ENCODE data around the gene CEBPB. TPM values are rescaled to one million over a fixed set of nuclear protein-coding genes. Genes with fewer than 3 reads are reported as not detected.

Gene CEBPB
- total RNA-seq, 2 experiments from 2014 or later, result 28.9 to 40.1 TPM

DNA sequence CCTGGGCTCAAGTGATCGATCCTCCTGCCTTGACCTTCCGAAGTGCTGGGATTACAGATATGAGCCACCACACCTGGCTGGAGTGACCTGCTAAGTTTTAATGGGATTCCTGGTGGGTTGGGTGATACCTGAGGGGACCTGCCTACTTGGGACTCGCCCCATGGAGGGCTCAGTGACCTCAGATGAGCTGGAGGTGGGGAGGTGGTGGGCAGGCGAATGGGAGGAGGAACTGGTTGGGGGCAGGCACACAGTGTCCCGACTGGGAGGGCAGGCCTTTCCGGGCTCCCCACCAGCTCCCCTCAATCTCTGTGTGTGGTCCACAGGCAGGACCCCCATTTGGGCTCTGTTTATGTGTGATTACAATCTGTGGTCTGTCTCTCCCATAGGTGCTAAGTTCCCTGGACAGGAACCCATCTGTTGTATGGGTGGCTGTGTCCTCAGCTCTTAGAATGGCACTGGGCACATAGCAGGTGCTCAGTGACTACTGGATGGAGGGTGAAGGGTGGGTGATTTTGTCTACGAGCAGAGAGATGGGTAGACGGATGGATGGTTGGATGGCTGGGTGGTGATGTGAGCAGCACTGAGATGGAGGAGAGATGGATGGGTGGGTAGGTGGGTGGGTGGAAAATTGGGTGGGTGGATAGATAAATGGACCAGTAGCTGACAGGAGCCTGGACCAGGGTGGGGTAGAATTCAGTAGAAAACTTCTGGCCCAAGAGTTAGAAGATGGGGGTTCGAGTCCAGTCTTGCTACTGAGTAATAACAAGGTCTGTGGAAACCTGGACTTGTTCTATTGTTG lies 23.8 kb downstream of the CEBPB start:
- intact Hi-C loops (cut with DNase I, micrococcal nuclease), result no loop called here
- H3K4me1 Mint-ChIP-seq, result peaks cover 7% of the 10 kb centered on the region
- H3K4me3 Mint-ChIP-seq, result no peak overlapping the region
- DNase-seq (no peak), ATAC-seq (no peak)
- H3K27ac Mint-ChIP-seq, result no peak overlapping the region
- H3K27me3 Mint-ChIP-seq, result peaks cover 2% of the 10 kb centered on the region
- no peaks in the 10 kb centered on the region for H3K36me3 Mint-ChIP-seq (ENCODE audit: low read depth)
- ChIA-PET POLR2A (no interaction called here), CTCF (interaction anchor here (0.7 kb wide), 2 partner anchors 45 to 611 kb away, joined by 3 read pairs; no protein-coding TSS in a partner anchor)
- no peaks in the 10 kb centered on the region for H3K9me3 Mint-ChIP-seq (ENCODE audit: low read depth)

DNA sequence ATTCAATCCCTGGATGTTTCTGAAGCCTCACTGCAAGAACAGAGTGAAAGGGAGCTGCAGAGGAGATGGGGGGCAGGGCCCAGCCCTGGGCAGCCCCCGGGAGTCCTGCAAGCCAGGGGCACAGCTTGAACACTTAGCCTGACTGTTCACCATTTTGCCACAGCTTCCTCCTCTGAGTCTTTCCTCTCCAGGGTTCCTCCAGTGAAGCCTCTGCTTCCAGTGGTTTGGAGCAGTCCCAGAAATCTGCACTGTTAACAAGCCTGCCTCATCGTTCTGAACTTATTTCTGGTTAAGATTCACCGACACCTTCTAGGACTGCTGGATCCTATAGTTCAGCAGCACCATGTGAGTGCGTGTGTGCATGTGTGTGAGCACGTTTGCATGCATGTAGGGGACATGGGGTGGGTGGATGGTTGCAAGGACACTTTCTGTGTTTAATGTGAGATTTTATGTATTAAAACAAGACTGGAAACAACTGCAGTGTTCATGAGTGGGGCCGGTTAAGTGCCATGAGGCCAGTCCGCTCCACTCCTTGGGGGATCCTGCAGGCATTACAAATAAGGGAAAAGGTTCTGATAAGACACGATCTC lies 24.6 kb downstream of the CEBPB start:
- Mint-ChIP-seq H3K27ac (no peak overlapping the region), H3K9me3 (ENCODE audit: low read depth) (no peaks in the 10 kb centered on the region), H3K4me3 (no peak overlapping the region), H3K4me1 (peaks cover 7% of the 10 kb centered on the region), H3K27me3 (peaks cover under 1% of the 10 kb centered on the region), H3K36me3 (ENCODE audit: low read depth) (no peaks in the 10 kb centered on the region)
- intact Hi-C loops (cut with DNase I, micrococcal nuclease), result no loop called here
- DNase-seq (no peak), ATAC-seq (no peak)
- CTCF ChIA-PET, result interaction anchor here (0.7 kb wide), 1 partner anchor 46 kb away, joined by 3 read pairs; no protein-coding TSS in a partner anchor
- POLR2A ChIA-PET, result no interaction called here

DNA sequence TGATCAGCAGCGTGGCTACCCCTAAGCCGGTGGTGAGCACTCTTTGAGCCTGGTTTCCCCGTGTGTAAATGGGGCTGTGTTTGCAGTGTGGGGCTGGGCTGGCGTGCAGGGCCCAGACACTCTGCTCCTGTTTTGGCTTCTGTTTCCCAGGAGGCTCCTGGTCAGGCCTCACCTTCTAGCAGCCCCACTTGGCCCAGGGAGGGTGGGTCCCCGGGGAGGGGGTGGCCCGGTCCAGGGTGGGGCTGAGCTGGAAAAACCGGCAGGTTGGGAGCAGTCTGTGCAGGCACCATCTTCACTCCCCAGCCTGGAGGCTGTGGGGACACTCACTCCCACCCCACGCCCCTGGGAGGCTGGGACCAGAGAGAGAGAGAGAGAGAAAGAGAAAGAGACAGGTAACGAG lies 25.3 kb downstream of the CEBPB start:
- CTCF ChIA-PET, result no interaction called here
- DNase-seq (no peak), ATAC-seq (no peak)
- Mint-ChIP-seq H3K36me3 (ENCODE audit: low read depth) (no peaks in the 10 kb centered on the region), H3K4me1 (peaks cover 6% of the 10 kb centered on the region), H3K27me3 (no peaks in the 10 kb centered on the region), H3K4me3 (no peak overlapping the region), H3K9me3 (ENCODE audit: low read depth) (no peaks in the 10 kb centered on the region), H3K27ac (no peak overlapping the region)
- intact Hi-C loops (cut with DNase I, micrococcal nuclease), result no loop called here
- POLR2A ChIA-PET, result no interaction called here

DNA sequence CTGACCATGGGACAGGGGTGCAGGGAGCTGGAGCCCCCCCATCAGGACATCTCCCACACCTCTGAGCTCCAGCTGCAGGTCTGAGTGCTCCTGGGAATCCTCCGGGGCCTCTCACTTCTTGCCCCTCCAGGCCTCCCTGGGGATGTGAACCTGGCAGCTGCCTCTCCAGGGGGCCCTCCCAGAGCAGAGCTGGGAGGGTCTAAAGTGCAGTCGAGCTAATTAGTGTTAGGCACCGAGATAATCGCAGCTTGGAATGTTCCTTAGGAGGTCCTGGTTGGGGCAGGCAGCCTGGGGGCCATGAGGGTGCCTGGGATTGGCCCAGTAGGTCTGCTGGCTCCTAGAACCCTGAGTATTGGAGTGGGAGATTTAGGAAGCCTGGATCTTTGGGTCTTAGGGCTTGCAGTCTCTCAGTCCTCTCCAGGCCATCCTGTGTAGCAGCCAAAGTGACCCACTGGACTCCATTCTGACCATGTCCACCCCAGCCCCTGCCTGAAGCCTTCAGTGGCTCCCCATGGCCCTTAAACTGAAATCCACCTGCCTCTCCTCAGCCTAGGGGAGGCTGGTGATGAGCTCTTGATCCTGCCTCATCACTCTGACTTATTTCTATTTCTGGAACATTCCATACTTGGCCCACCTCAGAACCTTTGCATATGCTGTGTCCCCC lies 26.0 kb downstream of the CEBPB start:
- Mint-ChIP-seq H3K4me3 (no peak overlapping the region), H3K27me3 (no peaks in the 10 kb centered on the region), H3K27ac (no peak overlapping the region), H3K9me3 (ENCODE audit: low read depth) (no peaks in the 10 kb centered on the region), H3K4me1 (peaks cover under 1% of the 10 kb centered on the region), H3K36me3 (ENCODE audit: low read depth) (no peaks in the 10 kb centered on the region)
- POLR2A ChIA-PET, result no interaction called here
- CTCF ChIA-PET, result no interaction called here
- intact Hi-C loops (cut with DNase I, micrococcal nuclease), result no loop called here
- no peak for ATAC-seq
- no peak for DNase-seq

DNA sequence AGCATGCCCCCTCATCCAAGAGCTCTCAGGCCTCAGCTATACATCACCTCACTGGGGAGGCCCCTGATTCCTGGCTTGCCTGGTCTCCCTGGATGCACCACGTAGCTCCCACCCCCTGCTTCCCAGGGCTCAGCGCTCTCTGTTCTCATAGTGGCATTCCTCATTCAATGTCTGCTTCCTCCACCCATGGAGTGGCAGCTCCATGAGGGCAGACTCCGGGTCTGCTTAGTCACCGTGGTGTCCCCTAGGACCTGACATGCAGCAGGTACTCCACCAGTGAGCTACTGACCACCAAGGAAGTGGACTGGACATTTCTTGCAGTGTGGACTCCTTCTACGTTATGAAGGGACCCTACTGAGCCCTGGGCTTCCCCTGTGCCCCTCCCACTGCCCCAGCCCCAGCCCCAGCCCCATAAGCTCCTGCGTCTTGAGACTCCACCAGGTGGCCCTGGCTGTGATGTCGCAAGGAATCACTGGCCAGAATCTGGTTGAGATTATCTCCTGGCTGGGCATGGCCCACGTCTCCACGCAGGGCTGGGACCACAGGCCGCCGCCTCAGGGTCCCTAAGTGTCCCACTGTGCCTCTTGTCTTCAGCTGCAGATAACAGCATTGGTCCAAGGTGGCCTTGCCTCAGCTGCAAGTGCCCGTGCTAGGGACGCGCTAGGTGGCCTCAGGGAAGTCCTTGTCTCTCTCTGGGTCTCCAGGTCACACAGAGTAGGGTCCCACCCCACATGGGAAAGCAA lies 26.7 kb downstream of the CEBPB start:
- Mint-ChIP-seq H3K4me1 (no peaks in the 10 kb centered on the region), H3K27me3 (no peaks in the 10 kb centered on the region), H3K4me3 (no peak overlapping the region), H3K36me3 (ENCODE audit: low read depth) (no peaks in the 10 kb centered on the region), H3K27ac (no peak overlapping the region), H3K9me3 (ENCODE audit: low read depth) (no peaks in the 10 kb centered on the region)
- DNase-seq, result no peak
- POLR2A ChIA-PET, result no interaction called here
- intact Hi-C loops (cut with DNase I, micrococcal nuclease), result no loop called here
- no peak for ATAC-seq
- CTCF ChIA-PET, result no interaction called here

DNA sequence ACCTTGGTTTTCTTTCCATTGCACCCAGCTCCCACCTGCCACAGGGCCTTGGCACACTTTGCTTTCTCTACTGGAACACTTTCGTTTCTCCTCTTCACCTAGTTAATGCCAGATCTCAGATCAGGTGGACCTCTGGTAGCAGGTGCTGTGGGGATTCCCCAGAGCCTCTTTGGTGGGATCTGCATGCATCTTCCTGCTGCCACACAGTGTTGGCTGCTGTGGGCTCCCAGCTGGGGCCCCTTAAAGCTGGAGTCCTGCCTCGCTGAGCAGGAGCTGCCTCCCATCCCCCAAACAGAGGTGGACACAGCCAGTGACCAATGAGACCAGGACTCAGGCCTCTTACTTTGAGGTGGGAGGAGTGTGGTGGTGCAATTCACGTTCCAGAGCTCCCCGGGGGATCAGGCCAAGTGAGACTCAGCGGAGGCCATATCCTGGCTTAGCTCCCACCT lies 28.4 kb downstream of the CEBPB start:
- POLR2A ChIA-PET, result no interaction called here

DNA sequence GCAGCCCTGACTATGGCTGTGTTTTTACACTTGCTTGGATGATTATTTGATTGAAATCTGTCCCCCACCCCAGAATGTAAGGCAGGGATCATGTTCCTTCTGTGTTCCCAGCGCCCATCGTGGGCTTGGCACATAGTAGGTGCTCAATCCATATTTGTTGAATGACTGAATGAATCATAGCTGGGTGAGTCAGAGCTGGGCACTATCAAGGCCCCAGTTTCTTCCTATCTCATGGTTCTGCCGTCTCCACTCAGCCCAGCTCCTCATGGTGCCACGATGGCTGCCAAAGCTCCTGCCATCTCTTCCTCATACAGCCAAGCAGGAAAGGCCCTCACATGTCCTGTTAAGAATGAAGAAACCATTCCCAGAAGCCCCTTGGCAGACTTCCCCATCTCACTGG lies 29.0 kb downstream of the CEBPB start:
- ChIA-PET CTCF (interaction anchor here (0.9 kb wide), 1 partner anchor 245 kb away, joined by 4 read pairs; no protein-coding TSS in a partner anchor), POLR2A (no interaction called here)
- no peak for ATAC-seq
- intact Hi-C loops (cut with DNase I, micrococcal nuclease), result no loop called here
- Mint-ChIP-seq H3K36me3 (ENCODE audit: low read depth) (no peaks in the 10 kb centered on the region), H3K4me1 (no peaks in the 10 kb centered on the region), H3K9me3 (ENCODE audit: low read depth) (no peaks in the 10 kb centered on the region), H3K27me3 (no peaks in the 10 kb centered on the region), H3K27ac (no peak overlapping the region), H3K4me3 (no peak overlapping the region)
- DNase-seq, result no peak

More for the DNA sequence above, 28.4 kb downstream of the CEBPB start:
- CTCF ChIA-PET, result interaction anchor here (0.9 kb wide), 1 partner anchor 246 kb away, joined by 4 read pairs; no protein-coding TSS in a partner anchor
- no peak for DNase-seq
- Mint-ChIP-seq H3K27me3 (no peaks in the 10 kb centered on the region), H3K36me3 (ENCODE audit: low read depth) (no peaks in the 10 kb centered on the region), H3K4me3 (no peak overlapping the region), H3K27ac (no peak overlapping the region), H3K4me1 (no peaks in the 10 kb centered on the region), H3K9me3 (ENCODE audit: low read depth) (no peaks in the 10 kb centered on the region)
- intact Hi-C loops (cut with DNase I, micrococcal nuclease), result no loop called here
- no peak for ATAC-seq

DNA sequence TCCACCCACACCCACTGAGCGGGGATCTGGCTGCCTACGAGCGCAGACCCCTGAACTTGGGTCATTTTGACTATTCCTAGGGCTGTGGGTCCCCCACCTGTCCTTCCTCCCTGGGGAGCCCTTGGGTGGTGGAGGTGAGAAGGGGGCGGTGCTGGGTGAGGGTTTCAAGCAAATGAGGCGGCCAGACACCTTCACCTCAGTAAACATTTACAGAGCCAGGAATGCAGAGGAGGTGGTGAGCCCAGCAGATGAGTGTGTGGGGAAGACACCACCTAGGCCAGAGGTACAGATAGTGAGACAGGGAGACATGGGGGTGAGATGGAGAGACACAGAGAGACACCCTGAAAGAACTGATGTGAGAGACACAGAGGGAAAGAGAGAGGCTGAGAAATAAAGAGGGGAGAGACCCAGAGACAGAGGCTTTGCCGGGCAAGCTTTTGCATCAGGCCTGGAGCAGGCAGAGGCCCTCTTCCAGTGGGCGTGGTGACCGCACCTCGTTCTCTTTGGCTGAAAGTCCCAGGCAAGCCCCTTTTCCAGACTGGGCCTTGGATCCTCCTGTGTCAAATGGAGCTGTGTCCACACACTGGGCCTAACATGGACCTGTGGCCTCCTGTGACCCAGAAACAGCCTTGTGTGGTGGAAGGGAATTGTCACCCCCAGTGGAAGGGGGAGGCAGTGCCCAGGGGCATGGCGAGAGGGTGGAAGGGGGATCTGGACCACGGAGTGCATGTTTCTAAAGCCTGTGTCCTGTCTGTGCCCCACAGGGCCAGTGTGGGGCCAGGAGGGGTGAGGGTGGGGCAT lies 29.7 kb downstream of the CEBPB start:
- H3K9me3 Mint-ChIP-seq (ENCODE audit: low read depth), result no peaks in the 10 kb centered on the region
- ChIA-PET POLR2A (no interaction called here), CTCF (interaction anchor here (0.9 kb wide), 1 partner anchor 244 kb away, joined by 4 read pairs; no protein-coding TSS in a partner anchor)
- no peak overlapping the region for H3K27ac Mint-ChIP-seq
- ATAC-seq (no peak), DNase-seq (no peak)
- no peaks in the 10 kb centered on the region for H3K36me3 Mint-ChIP-seq (ENCODE audit: low read depth)
- no peaks in the 10 kb centered on the region for H3K4me1 Mint-ChIP-seq
- no peaks in the 10 kb centered on the region for H3K27me3 Mint-ChIP-seq
- intact Hi-C loops (cut with DNase I, micrococcal nuclease), result no loop called here
- no peak overlapping the region for H3K4me3 Mint-ChIP-seq

DNA sequence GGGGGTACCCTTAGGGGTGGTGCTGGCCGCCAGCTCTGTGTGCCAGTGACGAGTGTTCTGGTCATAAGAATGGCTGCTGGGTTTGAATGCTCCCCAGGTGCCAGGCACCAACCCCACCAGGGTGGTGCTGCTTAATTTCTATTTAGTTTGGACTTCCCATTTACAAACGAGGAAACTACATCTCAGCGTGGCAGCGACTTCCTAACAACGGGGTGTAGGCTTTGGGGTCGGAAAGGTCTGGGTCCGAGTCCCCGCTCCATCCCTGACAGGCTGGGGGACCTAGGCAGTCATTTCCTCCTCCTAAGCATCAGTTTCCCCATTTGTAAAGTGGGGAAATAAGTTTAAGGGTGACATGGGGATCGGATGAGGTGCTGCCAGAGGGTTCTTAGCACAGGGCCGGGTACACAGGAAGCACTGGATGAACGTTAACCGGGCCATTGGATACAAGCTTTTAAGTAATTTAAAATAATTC lies 30.3 kb downstream of the CEBPB start:
- no peak overlapping the region for H3K4me3 Mint-ChIP-seq
- no peak for ATAC-seq
- CTCF ChIA-PET, result interaction anchor here (0.7 kb wide), 1 partner anchor 708 kb away, joined by 3 read pairs; no protein-coding TSS in a partner anchor
- DNase-seq, result no peak
- no peaks in the 10 kb centered on the region for H3K9me3 Mint-ChIP-seq (ENCODE audit: low read depth)
- no peaks in the 10 kb centered on the region for H3K27me3 Mint-ChIP-seq
- H3K27ac Mint-ChIP-seq, result no peak overlapping the region
- POLR2A ChIA-PET, result no interaction called here
- no peaks in the 10 kb centered on the region for H3K36me3 Mint-ChIP-seq (ENCODE audit: low read depth)
- intact Hi-C loops (cut with DNase I, micrococcal nuclease), result no loop called here
- H3K4me1 Mint-ChIP-seq, result no peaks in the 10 kb centered on the region

DNA sequence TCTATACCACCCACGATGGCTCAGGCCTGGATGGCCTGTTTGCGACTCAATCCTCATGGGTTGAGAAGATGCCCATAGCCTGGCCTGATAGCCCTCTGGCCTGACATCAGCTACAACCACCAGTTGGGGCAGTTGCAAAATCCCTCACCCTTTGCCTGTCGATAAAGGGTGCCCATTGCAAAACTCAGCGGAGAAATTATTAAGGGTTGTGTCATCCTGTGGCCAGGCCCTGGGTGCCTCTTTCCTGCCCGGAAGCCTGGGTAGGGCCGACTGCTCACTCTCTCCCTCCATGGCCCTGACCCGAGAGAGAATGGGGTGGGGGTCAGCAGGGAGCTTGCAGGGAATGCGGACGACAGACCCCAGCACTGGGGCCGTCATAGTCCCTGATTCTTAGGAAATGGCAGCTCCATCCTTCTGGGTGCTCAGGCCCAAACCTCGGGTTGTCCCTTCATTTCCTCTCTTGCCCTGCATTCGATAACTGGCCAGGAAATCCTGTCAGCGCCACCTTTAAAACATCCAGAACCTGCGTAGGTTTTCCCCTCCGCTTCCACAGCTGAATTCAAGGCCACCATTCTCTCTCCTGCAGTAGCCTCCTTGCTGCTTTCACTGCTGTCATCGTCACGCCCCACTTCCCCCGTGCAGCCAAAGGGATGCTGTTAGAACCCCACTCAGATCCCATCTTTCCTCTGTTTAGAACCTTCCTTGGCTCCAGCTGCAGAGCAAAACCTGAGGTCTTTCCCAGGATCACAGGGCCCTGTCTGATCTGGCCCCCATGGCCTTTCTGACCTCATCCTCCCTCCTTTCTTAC lies 31.1 kb downstream of the CEBPB start:
- Mint-ChIP-seq H3K4me3 (no peak overlapping the region), H3K9me3 (ENCODE audit: low read depth) (no peaks in the 10 kb centered on the region), H3K27ac (no peak overlapping the region), H3K4me1 (peaks cover 5% of the 10 kb centered on the region), H3K27me3 (no peaks in the 10 kb centered on the region), H3K36me3 (ENCODE audit: low read depth) (no peaks in the 10 kb centered on the region)
- CTCF ChIA-PET, result interaction anchor here (0.7 kb wide), 1 partner anchor 707 kb away, joined by 3 read pairs; no protein-coding TSS in a partner anchor
- intact Hi-C loops (cut with DNase I, micrococcal nuclease), result no loop called here
- no peak for ATAC-seq
- no peak for DNase-seq
- POLR2A ChIA-PET, result no interaction called here

Data from activated CD4-positive, alpha-beta T cell treated with anti-CD3 and anti-CD28 coated beads for 36 hours (primary cell).